NAMALWA (cell line): ENCODE data around the gene PAM.
"Not testable (repeated sequence)": the region's sequence is repeated elsewhere in the genome, so short reads cannot be mapped to it uniquely, and the experiment has no call there.

Experiments
- DNase-seq: peaks from one replicate; pipeline ENCODE4 v3.0.0-alpha.2; 2015; ENCODE audit warnings: low spot score

The PAM gene

GRCh38 chr5:103066326-103066725, 311.2 kb downstream of the PAM start:
- DNase-seq: no peak

GRCh38 chr5:103073500-103073899, 318.4 kb downstream of the PAM start:
- not testable (repeated sequence) for DNase-seq

GRCh38 chr5:103075442-103075841, 320.3 kb downstream of the PAM start:
- DNase-seq: no peak
